ENCODE results near the gene MTRF1. TPM values are rescaled to one million over a fixed set of nuclear protein-coding genes. Genes with fewer than 3 reads are reported as not detected.

MTRF1 gene
- polyA plus RNA-seq, 5 donors = 16.7 to 27.5 (median 26.1) TPM

GRCh38 chr13:41229356-41229755 lies 34.0 kb downstream of the MTRF1 start:
- no peak for DNase-seq

- DNase-seq = no peak
Measured at GRCh38 chr13:41224113-41225110, 39.0 kb downstream of the MTRF1 start.

GRCh38 chr13:41222259-41222852 lies 41.0 kb downstream of the MTRF1 start:
- DNase-seq = peak; percentile 6 to 18

GRCh38 chr13:41220401-41220800 lies 43.0 kb downstream of the MTRF1 start:
- no peak for DNase-seq

GRCh38 chr13:41216160-41216559 lies 47.2 kb downstream of the MTRF1 start:
- no peak for DNase-seq

- DNase-seq = no peak
Measured at GRCh38 chr13:41213919-41214318, 49.5 kb downstream of the MTRF1 start.

GRCh38 chr13:41213316-41213715 lies 50.1 kb downstream of the MTRF1 start:
- DNase-seq = no peak

GRCh38 chr13:41212881-41213280 lies 50.5 kb downstream of the MTRF1 start:
- no peak for DNase-seq

- no peak for DNase-seq
Measured at GRCh38 chr13:41211062-41211461, 52.3 kb downstream of the MTRF1 start.

- no peak for DNase-seq
Measured at GRCh38 chr13:41206467-41206866, 56.9 kb downstream of the MTRF1 start.

- no peak for DNase-seq
Measured at GRCh38 chr13:41203810-41204209, 59.6 kb downstream of the MTRF1 start.

GRCh38 chr13:41200126-41200525 lies 63.2 kb downstream of the MTRF1 start:
- DNase-seq = no peak

GRCh38 chr13:41199526-41199925 lies 63.9 kb downstream of the MTRF1 start:
- DNase-seq = no peak

- DNase-seq = no peak
Measured at GRCh38 chr13:41199079-41199478, 64.3 kb downstream of the MTRF1 start.

GRCh38 chr13:41196620-41197019 lies 66.8 kb downstream of the MTRF1 start:
- no peak for DNase-seq

- DNase-seq = no peak
Measured at GRCh38 chr13:41196011-41196410, 67.4 kb downstream of the MTRF1 start.

GRCh38 chr13:41193919-41194824 lies 69.2 kb downstream of the MTRF1 start, which contains the start of gene KBTBD7:
KBTBD7 (minus strand) TSS chr13:41194569; CDS start chr13:41194257, 312 bp downstream.
- peak; percentile 90 to 91 for DNase-seq

GRCh38 chr13:41193469-41193868 lies 69.9 kb downstream of the MTRF1 start:
- DNase-seq = no peak

- DNase-seq = no peak
Measured at GRCh38 chr13:41188584-41188983, 74.8 kb downstream of the MTRF1 start.

- no peak for DNase-seq
Measured at GRCh38 chr13:41186481-41186880, 76.9 kb downstream of the MTRF1 start.

- DNase-seq = no peak
Measured at GRCh38 chr13:41182231-41182630, 81.1 kb downstream of the MTRF1 start.

Measured in right lung (tissue), 5 donors.